VCaP (cell line): ENCODE data around the gene SLAMF1.

Source experiments
- H3K27ac ChIP-seq: fragments of 450-650 bp; 2 replicates; pipeline ENCODE4 v1.5.1; 2017
- CTCF ChIP-seq: fragments of 450-650 bp; conservative IDR thresholded peaks from 2 replicates; pipeline ENCODE4 v1.5.1; 2017; ENCODE audit warnings: mild to moderate bottlenecking, moderate library complexity

Gene SLAMF1

GRCh38 chr1:160624464-160624863, 22.4 kb downstream of the SLAMF1 start:
- H3K27ac ChIP-seq = no peak overlapping the region
- no peak for TF ChIP-seq CTCF

- H3K27ac ChIP-seq = no peak overlapping the region
- TF ChIP-seq CTCF = no peak
Observed at GRCh38 chr1:160623862-160624261, 23.0 kb downstream of the SLAMF1 start.

DNA sequence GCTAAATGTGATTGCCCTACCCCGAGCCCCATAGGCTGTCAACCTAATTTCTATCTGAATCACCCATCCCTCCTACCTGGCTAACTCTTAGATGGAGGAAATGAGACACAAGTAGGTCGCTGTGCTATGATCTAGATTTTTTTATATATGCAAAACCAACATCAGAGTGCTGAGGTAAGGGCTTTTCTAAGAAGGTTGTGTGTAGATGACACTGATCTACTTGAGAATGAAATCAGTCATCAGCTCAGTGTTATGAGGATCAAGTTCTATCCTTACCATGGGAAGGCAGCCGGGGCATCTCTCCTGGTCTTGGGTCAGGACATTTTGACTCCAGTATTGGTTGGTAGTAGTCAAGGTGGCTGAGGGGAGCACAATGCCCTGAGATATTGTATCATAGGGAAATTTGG, 23.6 kb downstream of the SLAMF1 start:
- no peak overlapping the region for H3K27ac ChIP-seq
- TF ChIP-seq CTCF = no peak

DNA sequence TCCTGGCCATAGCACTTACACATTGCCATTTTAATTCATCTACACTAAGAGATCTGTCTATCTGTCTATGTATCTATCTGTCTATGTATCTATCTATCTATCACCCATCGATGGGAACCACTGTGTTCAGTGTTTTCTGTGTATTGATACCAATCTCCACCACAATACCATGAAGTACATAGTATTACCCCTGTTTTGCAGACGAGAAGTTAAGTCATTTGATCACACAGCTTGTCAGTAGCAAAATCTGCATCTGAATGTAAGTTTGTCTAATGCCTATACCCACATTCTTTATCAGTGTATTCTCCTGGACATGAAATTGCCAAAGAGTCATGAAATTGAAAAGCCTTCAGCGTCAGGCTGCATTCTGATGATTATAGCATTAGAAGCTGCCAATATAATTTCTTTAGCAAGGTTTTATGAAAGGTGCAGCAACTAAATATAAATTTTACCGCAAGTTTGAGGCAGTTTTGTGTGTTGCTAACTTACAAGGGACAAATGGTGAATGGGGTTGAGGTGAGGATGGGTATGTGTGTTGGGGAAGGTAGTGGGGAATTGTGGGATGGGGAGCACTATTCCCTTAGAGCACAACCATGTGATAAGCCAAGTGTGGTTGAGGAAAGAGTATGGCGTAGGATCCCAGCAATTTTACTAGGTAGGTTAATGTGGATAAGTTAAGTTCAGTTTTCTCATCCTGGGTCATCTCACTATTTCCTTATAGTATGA, 24.2 kb downstream of the SLAMF1 start:
- no peak for TF ChIP-seq CTCF
- H3K27ac ChIP-seq = no peak overlapping the region

DNA sequence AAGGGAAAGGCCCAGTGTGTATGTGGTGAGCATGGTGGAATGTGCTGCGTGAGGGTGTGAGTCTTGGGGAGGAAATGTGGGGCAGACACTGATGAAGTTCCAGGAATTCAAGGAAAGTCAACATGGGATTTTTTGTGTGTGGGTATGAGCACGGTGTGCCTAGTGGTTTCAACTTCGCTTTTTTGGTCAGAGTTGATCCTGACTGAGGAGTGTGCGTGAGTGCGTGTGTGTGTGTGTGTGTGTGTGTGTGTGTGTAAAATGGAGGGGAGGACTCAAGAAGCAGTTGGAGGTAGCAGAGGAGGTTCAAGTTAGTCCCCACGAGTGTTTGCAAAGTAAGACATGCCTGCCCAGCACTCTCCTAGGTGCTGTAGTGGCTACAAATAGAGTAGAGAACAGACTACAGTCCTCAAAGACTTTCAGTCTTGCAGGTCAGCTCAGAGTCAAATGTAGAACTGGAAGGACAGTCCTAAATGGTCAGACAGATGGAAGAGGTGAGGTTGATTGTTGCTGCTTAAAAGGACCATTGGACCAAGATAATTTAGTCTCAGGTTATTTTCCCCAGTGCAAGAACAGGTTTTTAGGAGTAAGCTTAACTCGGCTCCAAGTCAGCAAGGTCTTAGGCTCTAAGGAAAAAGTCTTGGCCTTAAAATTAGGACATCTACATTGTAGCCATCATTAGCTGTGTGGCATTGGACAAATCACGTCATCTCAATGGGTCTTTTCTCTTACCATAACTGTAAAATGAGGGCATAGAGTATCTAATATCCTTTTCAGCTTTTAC, 25.0 kb downstream of the SLAMF1 start:
- no peak for TF ChIP-seq CTCF
- H3K27ac ChIP-seq = no peak overlapping the region

DNA sequence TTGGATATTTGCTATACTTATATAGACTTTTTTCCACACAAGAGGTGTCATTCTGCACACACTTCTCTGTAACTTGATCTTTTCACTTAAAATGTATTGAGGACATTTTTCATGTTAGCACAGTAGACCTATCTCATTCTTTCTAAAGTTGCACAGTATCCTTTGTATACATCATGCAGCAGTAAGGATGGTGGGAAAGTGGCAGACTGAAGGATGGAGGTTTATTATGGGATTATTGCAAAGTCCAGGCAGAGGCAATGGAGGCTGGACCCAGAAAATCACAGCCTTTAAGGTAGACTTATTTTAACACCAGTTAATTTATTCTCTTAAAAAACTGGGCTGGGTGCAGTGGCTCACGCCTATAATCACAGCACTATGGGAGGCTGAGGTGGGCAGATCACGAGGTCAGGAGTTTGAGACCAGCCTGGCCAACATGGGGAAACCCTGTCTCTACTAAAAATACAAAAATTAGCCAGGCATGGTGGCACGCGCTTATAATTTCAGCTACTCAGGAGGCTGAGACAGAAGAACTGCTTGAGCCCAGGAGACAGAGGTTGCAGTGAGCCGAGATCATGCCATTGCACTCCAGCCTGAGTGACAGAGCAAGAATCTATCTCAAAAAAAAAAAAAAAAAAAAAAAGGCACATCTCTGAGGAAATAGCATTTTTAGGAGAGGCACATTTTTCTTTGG, 25.8 kb downstream of the SLAMF1 start:
- no peak overlapping the region for H3K27ac ChIP-seq
- TF ChIP-seq CTCF = no peak

DNA sequence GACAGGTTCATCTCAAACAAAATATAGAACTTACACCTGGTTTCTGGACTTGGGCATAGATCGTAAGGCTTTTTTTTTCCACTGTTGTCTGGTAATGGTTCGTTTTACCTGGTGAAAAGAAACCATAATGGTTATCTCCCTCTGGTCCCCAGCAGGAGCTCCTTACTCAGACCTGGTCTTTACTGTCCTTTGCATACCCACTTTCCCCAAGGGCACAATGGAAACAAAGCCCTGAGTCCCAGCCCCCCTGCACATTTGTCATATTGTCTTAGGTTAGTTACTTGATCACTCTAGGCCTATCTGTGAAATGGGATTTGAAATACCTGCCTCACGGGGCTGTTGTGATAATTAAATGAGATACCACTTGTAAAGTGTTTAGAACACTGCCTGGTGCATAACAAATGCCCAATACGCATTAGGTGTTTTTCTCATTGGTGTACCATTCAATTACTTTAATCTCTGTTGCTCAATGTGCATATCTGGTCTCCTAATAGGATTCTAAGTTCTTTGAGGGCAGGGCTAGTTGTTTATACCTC, 27.0 kb downstream of the SLAMF1 start:
- no peak for TF ChIP-seq CTCF
- H3K27ac ChIP-seq = no peak overlapping the region
